GM19351 (cell line): ENCODE measurements around the gene FOXR1.
"Not testable (repeated sequence)": the region's sequence is repeated elsewhere in the genome, so short reads cannot be mapped to it uniquely, and the experiment has no call there.

ENCODE experiments used
- ATAC-seq: cut with Tn5 transposase; IDR thresholded peaks from one replicate; pipeline ENCODE4 v1.9.1; 2021; ENCODE audit warnings: mild to moderate bottlenecking, moderate library complexity; ENCODE audit not compliant: unreplicated experiment

FOXR1 gene

GRCh38 chr11:118991486-118992038, 20.0 kb downstream of the FOXR1 start:
- not testable (repeated sequence) for ATAC-seq

GRCh38 chr11:118996926-118997626, 25.5 kb downstream of the FOXR1 start:
- ATAC-seq = no peak

DNA sequence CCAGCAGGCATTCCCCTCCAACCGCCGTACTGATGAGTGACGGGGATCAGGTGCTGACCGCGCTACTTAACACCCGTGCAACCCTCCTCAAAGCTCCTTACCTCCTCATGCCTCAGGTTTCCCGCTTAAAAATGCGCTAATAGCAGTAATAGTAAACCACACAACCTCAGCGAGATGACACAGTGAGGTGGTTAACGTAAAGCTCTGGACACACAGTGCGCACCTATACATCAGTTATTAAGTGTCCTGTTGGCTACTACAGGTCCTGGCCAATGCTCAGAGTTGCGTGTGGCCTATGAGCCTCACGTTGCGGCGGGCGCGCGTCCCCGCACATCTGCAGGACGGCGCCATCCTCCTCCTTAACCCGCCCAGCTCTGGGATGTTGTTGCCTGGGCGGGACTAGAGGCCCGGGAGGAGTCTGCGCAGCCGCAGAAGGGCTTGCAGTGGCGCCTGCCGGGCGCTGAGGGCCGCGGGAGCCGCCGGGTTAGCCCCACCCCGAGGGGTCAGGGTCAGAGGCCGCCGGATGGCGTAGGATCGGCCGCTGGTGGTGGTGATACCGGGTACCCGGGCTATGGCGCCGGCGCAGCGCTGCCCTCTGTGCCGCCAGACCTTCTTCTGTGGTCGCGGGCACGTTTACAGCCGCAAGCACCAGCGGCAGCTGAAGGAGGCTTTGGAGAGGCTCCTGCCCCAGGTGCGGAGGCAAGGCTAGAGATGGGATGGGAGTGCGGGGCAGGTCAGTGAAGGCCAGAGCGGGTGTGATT, 26.2 kb downstream of the FOXR1 start, which contains the start of gene CENATAC:
Gene CENATAC (plus strand): TSS at position 512 of the 761 bp plus-strand sequence. CDS start 60 bp downstream, at position 572.
- ATAC-seq = peak; percentile 87

DNA sequence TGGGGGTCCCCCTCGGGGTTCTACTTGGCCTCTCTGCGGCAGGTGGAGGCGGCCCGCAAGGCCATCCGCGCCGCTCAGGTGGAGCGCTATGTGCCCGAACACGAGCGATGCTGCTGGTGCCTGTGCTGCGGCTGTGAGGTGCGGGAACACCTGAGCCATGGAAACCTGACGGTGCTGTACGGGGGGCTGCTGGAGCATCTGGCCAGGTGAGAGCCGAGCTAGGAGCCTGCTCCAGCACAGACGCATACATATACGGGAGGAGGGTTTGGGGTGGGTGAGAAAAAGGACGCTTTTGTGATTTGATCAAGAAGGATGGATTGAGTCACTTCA, 26.8 kb downstream of the FOXR1 start:
- peak; percentile 9 for ATAC-seq

DNA sequence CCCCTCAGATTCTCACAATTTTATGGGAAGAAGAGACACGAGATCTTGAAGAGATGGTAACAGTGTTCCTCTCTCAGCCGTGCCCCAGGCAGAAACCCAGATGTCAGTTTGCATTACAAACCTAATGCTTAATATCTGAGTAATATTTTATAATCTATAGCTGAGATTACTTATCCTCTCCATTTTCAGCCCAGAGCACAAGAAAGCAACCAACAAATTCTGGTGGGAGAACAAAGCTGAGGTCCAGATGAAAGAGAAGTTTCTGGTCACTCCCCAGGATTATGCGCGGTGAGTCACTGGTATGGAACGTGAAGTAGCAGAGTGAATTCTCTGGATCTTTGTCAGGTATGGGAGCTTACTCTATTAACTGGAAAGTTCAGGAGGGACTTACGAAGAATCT, 27.3 kb downstream of the FOXR1 start:
- no peak for ATAC-seq

DNA sequence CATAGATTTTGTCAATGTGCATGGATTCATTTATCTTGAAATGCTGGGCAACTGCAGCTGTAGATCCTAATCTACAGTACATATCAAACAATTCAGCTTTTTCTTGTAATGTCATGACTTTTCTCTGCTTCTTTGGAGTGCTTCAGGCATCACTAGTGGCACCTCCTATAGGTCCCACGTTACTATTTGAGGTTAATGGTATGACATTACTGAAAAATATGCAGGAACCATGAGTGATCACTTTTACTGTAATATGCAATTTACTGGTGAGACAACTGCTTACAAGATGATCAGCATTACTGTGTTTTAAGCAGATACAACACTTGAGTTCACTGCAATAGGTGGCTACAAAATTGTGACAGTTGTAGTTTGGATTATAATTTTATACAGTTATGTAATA, 29.3 kb downstream of the FOXR1 start:
- ATAC-seq = no peak

- ATAC-seq = no peak
Observed at GRCh38 chr11:119006656-119007055, 35.1 kb downstream of the FOXR1 start.

- no peak for ATAC-seq
Observed at GRCh38 chr11:119011476-119012053, 40.0 kb downstream of the FOXR1 start.

- no peak for ATAC-seq
Observed at GRCh38 chr11:119012629-119013170, 41.1 kb downstream of the FOXR1 start.

GRCh38 chr11:119014209-119014924, 42.8 kb downstream of the FOXR1 start:
- no peak for ATAC-seq

GRCh38 chr11:119015054-119015611, 43.6 kb downstream of the FOXR1 start:
- ATAC-seq = no peak

DNA sequence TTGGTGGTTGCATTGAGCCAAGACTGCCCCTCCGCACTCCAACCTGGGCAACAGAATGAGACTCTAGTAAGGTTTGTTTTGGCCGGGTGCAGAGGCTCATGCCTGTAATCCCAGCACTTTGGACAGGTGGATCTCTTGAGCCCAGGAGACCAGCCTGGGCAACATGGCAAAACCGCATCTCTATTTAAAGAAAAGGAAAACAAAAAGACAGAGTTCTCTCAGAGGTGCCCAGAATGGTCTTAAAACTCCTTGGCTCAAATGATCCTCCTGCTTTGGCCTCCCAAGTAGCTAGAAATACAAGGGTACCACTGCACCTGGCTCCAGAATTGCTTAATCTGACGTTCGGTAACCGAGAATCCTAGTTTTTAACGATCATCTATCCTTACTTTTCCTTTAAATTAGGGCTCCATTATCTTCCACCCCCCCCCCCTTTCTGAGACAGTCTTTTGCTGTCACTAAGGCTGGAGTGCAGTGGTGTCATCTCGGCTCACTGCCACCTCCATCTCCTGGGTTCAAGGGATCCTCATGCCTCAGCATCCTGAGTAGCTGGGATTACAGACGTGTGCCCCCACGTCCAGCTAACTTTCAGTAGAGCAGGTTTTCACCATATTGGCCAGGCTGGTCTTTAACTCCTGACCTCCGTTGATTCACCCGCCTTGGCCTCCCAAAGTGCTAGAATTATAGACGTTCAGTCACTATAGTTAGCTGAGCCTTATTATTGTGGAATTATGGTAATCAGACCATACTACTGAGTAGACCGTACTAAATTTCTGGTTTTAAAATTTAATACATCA, 44.9 kb downstream of the FOXR1 start:
- ATAC-seq = no peak

- not testable (repeated sequence) for ATAC-seq
Observed at GRCh38 chr11:119017377-119017776, 45.8 kb downstream of the FOXR1 start.

GRCh38 chr11:119018074-119018938, 46.7 kb downstream of the FOXR1 start, which contains the start of the genes RPS25 and TRAPPC4:
Gene RPS25 (minus strand): TSS chr11:119018343. CDS start chr11:119018284, 59 bp downstream.
Gene TRAPPC4 (plus strand): TSS chr11:119018766. CDS start chr11:119018796, 30 bp downstream.
- peak; percentile 88 for ATAC-seq

DNA sequence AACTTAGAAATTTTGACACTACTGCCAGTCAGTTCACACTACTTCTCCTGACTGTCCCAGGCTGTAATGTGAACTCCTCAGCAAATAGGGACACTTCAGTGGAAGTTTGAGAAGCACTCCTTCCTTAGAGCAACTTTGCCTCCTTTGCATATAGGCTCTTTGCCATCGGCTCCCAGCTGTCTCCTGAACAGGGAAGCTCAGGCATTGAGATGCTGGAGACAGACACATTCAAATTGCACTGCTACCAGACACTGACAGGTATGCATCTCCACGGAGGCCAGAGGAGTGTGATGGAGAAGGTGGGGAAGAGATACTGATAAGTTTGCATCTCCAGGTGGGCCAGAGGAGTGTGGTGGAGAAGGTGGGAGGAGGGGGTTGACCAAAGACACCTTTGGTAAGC, 48.4 kb downstream of the FOXR1 start:
- ATAC-seq = no peak

- no peak for ATAC-seq
Observed at GRCh38 chr11:119021631-119022030, 50.1 kb downstream of the FOXR1 start.

DNA sequence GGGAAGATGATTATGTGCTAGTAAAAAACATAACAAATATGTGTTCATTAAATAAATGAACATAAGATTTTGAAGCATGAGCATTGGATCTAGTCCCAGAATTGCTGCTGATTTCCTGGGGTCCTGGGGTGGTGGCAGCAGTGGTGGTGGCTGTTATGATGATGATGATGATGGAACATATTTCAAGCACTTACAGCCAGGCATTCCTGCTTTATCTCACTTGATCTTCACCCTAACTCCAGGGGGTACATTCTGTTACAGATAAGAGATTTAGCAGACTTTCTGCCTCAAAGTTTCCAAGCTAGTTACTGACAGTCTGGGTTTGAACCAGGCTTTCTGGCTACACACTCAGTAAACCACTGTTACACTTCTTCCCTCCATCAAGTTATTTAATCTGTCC, 52.2 kb downstream of the FOXR1 start:
- ATAC-seq = no peak

DNA sequence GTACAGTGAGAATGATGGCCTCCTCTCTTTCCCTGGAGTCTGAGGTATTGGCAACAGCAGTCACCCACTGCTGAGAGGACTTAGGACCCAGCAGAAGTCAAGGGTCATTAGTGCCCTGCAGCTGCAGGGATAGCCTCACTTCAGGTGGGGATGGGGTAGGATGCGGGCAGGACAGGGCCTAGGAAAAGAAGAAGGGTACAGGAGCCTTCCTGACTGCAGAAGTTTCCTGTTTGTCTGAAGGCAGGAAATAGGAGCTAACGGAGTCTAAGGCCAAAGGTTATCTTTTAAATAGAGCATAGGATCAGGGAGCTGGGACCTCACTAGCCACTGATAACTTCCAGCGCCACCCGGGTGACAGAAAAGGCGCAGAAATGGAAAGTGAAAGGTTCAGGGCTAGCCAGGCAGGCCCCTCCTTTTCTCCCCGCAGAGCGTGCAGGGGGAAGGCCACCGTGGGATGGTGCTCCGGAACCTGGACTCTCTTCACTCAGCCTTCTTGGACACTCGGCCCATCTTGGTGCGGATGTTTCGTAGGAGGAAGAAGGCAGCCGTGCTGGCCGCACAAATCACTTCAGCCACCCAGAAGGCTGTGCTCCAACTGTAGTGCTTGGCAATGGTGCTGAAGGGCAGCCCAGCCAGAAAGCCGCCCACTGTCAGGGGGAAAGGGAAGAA, 53.0 kb downstream of the FOXR1 start:
- ATAC-seq = no peak
